ENCODE results near the gene PRR20A.

DNA sequence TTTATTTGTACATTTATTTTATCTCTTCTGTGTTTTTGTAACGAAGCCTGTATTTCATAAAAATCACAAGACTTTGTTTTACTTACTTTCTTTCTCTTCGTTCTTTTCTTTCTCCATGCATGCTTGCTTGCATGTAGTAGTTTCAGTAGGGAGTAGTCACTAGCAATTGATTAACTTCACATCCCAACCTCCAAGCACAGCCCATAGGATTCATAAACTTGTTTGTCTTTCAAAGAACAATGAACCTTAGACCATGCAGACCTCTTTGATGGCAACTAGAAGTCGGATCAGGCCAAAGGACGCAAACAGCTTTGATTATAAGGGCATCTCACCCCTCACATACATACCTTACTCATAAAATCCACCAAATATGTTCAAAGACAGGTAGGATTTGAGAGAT lies 3.1 kb upstream of the PRR20A start:
- TF ChIP-seq, protein P1, sequence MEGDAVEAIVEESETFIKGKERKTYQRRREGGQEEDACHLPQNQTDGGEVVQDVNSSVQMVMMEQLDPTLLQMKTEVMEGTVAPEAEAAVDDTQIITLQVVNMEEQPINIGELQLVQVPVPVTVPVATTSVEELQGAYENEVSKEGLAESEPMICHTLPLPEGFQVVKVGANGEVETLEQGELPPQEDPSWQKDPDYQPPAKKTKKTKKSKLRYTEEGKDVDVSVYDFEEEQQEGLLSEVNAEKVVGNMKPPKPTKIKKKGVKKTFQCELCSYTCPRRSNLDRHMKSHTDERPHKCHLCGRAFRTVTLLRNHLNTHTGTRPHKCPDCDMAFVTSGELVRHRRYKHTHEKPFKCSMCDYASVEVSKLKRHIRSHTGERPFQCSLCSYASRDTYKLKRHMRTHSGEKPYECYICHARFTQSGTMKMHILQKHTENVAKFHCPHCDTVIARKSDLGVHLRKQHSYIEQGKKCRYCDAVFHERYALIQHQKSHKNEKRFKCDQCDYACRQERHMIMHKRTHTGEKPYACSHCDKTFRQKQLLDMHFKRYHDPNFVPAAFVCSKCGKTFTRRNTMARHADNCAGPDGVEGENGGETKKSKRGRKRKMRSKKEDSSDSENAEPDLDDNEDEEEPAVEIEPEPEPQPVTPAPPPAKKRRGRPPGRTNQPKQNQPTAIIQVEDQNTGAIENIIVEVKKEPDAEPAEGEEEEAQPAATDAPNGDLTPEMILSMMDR (conservative IDR thresholded peaks at IDR 0.05), result no peak
- no peak for TF ChIP-seq ZFX (IDR thresholded peaks at IDR 0.05)
